ENCODE data around the gene OR5D16.

OR5D16 gene

GRCh38 chr11:55838452-55838851 lies at the start of gene OR5D16:
TSS of gene OR5D16 (plus strand) at chr11:55838752. CDS start at chr11:55838752, 0 bp downstream.
- Mint-ChIP-seq H3K27me3 (ENCODE audit: low read depth, poor library complexity) (no peaks in the 10 kb centered on the region), H3K9me3 (peaks cover 59% of the 10 kb centered on the region)
- TF ChIP-seq CTCF (IDR thresholded peaks at IDR 0.05): no peak

GRCh38 chr11:55791606-55792005 lies 46.9 kb upstream of the OR5D16 start:
- no peak for DNase-seq
- Mint-ChIP-seq H3K9me3 (peaks cover 61% of the 10 kb centered on the region), H3K4me3 (no peak overlapping the region), H3K27ac (no peak overlapping the region), H3K36me3 (ENCODE audit: low read depth) (no peaks in the 10 kb centered on the region), H3K27me3 (ENCODE audit: low read depth, poor library complexity) (no peaks in the 10 kb centered on the region), H3K4me1 (no peaks in the 10 kb centered on the region)
- TF ChIP-seq CTCF (IDR thresholded peaks at IDR 0.05): no peak

More at GRCh38 chr11:55838452-55838851, at the start of gene OR5D16:
- no peak within 1 kb of the TSS for H3K4me3 Mint-ChIP-seq
- no peaks in the 10 kb centered on the region for H3K4me1 Mint-ChIP-seq
- no peak for DNase-seq
- peaks cover 4% of the 10 kb centered on the region for H3K36me3 Mint-ChIP-seq (ENCODE audit: low read depth)
- H3K27ac Mint-ChIP-seq: no peak within 1 kb of the TSS

- no peak for DNase-seq
- no peak for TF ChIP-seq CTCF (IDR thresholded peaks at IDR 0.05)
- Mint-ChIP-seq H3K36me3 (ENCODE audit: low read depth) (no peaks in the 10 kb centered on the region), H3K27ac (no peak overlapping the region), H3K4me3 (no peak overlapping the region), H3K4me1 (no peaks in the 10 kb centered on the region), H3K9me3 (peaks cover 53% of the 10 kb centered on the region), H3K27me3 (ENCODE audit: low read depth, poor library complexity) (no peaks in the 10 kb centered on the region)
Observed at GRCh38 chr11:55793321-55793720, 45.2 kb upstream of the OR5D16 start.

- Mint-ChIP-seq H3K36me3 (ENCODE audit: low read depth) (no peaks in the 10 kb centered on the region), H3K4me3 (no peak within 1 kb of the TSS), H3K27me3 (ENCODE audit: low read depth, poor library complexity) (no peaks in the 10 kb centered on the region), H3K4me1 (no peaks in the 10 kb centered on the region), H3K9me3 (peaks cover 62% of the 10 kb centered on the region), H3K27ac (no peak within 1 kb of the TSS)
- DNase-seq: no peak
- TF ChIP-seq CTCF (IDR thresholded peaks at IDR 0.05): no peak
Observed at GRCh38 chr11:55795256-55795655, 43.3 kb upstream of the OR5D16 start, which contains the start of gene OR5D14. TSS of gene OR5D14 (plus strand) at chr11:55795556. CDS start at chr11:55795556, 0 bp downstream.

- Mint-ChIP-seq H3K4me1 (no peaks in the 10 kb centered on the region), H3K27me3 (ENCODE audit: low read depth, poor library complexity) (no peaks in the 10 kb centered on the region), H3K27ac (no peak overlapping the region), H3K4me3 (no peak overlapping the region), H3K36me3 (ENCODE audit: low read depth) (no peaks in the 10 kb centered on the region), H3K9me3 (peaks cover 70% of the 10 kb centered on the region)
- TF ChIP-seq CTCF (IDR thresholded peaks at IDR 0.05): no peak
- no peak for DNase-seq
Observed at GRCh38 chr11:55806248-55806647, 32.3 kb upstream of the OR5D16 start.

GRCh38 chr11:55811067-55811466 lies 27.5 kb upstream of the OR5D16 start, which contains the start of gene OR5L1:
TSS of gene OR5L1 (plus strand) at chr11:55811367. CDS start at chr11:55811467, 100 bp downstream.
- H3K27ac Mint-ChIP-seq: no peak within 1 kb of the TSS
- H3K4me1 Mint-ChIP-seq: no peaks in the 10 kb centered on the region
- no peak for TF ChIP-seq CTCF (IDR thresholded peaks at IDR 0.05)
- peaks cover 65% of the 10 kb centered on the region for H3K9me3 Mint-ChIP-seq
- no peak within 1 kb of the TSS for H3K4me3 Mint-ChIP-seq
- no peaks in the 10 kb centered on the region for H3K36me3 Mint-ChIP-seq (ENCODE audit: low read depth)
- H3K27me3 Mint-ChIP-seq (ENCODE audit: low read depth, poor library complexity): peaks cover 3% of the 10 kb centered on the region
- no peak for DNase-seq
